Motor neuron (in vitro differentiated cells): Measurements from ENCODE around the gene SETBP1. TPM values are rescaled to one million over a fixed set of nuclear protein-coding genes. Genes with fewer than 3 reads are reported as not detected.

Source experiments
- ATAC-seq, 8 experiments: fragments of 200-7000 bp; cut with Tn5 transposase; replicated peaks in 6 of 8; 2 replicates each; pipeline ENCODE4 v1.8.0; 2021; ENCODE audit warnings: mild to moderate bottlenecking in 8 of 8, moderate library complexity in 8 of 8
- H3K27ac ChIP-seq, 2 donors: fragments of 250-450 bp; sonication (Bioruptor Pico); 2 replicates each; pipeline ENCODE4 v1.9.0; 2021; ENCODE audit warnings: antibody characterized with exemption in 2 of 2, mild to moderate bottlenecking in 2 of 2, moderate library complexity in 1 of 2
- H3K4me1 ChIP-seq, 2 donors: fragments of 250-450 bp; sonication (Bioruptor Pico); replicated peaks in 1 of 2; 2 replicates each; pipeline ENCODE4 v1.6.1; 2021; ENCODE audit warnings: antibody characterized with exemption in 2 of 2, mild to moderate bottlenecking in 2 of 2, moderate library complexity in 1 of 2
- H3K4me3 ChIP-seq, 5 donors: fragments of 250-450 bp; sonication (Bioruptor Pico); 2 replicates each; pipeline ENCODE4 v1.9.0; 2021; ENCODE audit warnings: antibody characterized with exemption in 5 of 5, mild to moderate bottlenecking in 5 of 5, moderate library complexity in 4 of 5
- WGBS, 10 experiments: fragments of 450-650 bp; shearing (Covaris generic); methylation state at CpG; one replicate each; pipeline ENCODE4 v1.0.0; 2022; 5-methylcytosine and 5-hydroxymethylcytosine counted together
- in situ Hi-C, 9 experiments: fragments of 400-800 bp; cut with MboI; loops; one replicate each; pipeline ENCODE4 v1.15.0; 2021; ENCODE audit warnings: low sequenced_read_pairs in 9 of 9, low pct_unique_long_range_greater_than_20kb in 2 of 9; ENCODE audit not compliant: unreplicated experiment in 9 of 9
- total RNA-seq, 8 experiments: library from RNA; unstranded; fragments of 300-600 nt; gene quantifications; 2 replicates each; pipeline versions ENCODE4 v1.2.3 to v1.2.4, GENCODE V29; 2022

The SETBP1 gene
- total RNA-seq, 8 experiments from 2014 or later: 1.3 to 37.0 (median 27.5) TPM

GRCh38 chr18:44967599-44967998 is 286.9 kb downstream of the SETBP1 start:
- 0 to 100% (median 100%) methylated on average over 1 of the region's 1 CpG; no CpG with 5 or more reads in 3 of the 10 experiments for WGBS, 10 experiments

DNA sequence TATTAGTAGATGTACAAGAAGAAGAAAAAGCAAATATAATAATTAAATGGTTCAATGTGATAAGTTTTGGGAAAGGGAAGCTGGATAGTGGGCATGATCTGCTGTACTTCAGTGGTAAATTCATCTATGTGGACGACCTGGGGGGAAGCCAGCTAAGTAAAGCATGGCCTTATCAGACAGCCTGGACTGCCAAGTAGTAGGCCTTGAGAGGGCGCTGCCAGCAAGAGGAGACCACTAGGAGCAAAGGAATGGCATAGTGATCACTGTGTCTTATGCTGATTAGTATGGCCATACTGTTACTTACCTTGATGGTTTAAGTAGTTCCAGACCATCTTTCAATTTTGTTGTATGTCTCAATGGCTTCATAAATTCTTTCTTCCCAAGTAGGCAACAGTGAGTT is 287.6 kb downstream of the SETBP1 start:
- peak in 2 of 8 experiments; percentile 35 to 38 for ATAC-seq
- WGBS, 10 experiments: 56 to 100% (median 80%) methylated on average over 1 to 2 of the region's 2 CpGs; no CpG with 5 or more reads in 3 of the 10 experiments

More at GRCh38 chr18:44967599-44967998, 286.9 kb downstream of the SETBP1 start:
- H3K4me3 ChIP-seq: no peak overlapping the region
- no peak for ATAC-seq
- no peak overlapping the region for H3K27ac ChIP-seq
- in situ Hi-C loops: no loop called here
- peaks cover 6 to 14% of the 10 kb centered on the region in 2 donors for H3K4me1 ChIP-seq

DNA sequence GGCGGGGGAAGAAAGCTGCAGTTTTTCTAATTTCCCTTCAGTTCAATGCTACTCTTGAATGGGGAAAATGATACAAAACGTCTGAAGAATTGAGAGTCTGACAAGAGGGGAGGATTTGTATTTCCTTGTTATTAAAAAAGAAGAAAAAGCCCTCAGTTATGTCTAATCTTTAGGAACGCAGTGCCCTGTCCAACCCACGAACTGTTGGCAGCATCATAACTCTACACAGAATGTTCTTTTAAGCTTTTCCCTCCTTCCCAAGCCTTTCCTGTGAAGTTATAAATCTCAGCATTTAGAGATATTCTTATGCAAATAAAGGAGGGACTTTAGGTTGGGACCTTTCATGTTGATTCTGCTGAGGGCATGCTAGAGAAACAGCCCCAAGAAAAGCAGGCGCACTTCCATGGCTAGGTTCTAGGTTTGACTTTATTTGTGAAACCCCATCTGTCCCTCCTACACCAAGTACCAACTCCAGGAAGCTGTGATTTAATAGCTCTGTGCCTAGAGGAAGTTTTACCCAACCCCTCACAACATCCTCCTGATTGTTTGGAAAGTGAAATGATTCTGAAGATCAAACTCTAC is 288.6 kb downstream of the SETBP1 start:
- in situ Hi-C loops: no loop called here
- H3K4me1 ChIP-seq: peaks cover 6 to 14% of the 10 kb centered on the region in 2 donors
- peak in 2 of 8 experiments; percentile 24 to 49 for ATAC-seq
- H3K27ac ChIP-seq: no peak overlapping the region
- WGBS, 10 experiments: 28 to 100% (median 47%) methylated on average over 1 to 5 of the region's 5 CpGs
- no peak overlapping the region for H3K4me3 ChIP-seq

More for the DNA sequence above, 287.6 kb downstream of the SETBP1 start:
- Histone ChIP-seq H3K4me1 (peaks cover 6 to 14% of the 10 kb centered on the region in 2 donors), H3K4me3 (no peak overlapping the region), H3K27ac (no peak overlapping the region)
- in situ Hi-C loops: no loop called here

GRCh38 chr18:44973282-44973681 is 292.6 kb downstream of the SETBP1 start:
- H3K4me3 ChIP-seq: no peak overlapping the region
- no peak overlapping the region for H3K27ac ChIP-seq
- ATAC-seq: no peak
- in situ Hi-C loops: no loop called here
- H3K4me1 ChIP-seq: peaks cover 6 to 16% of the 10 kb centered on the region in 2 donors
- 78 to 100% (median 95%) methylated on average over 1 to 2 of the region's 2 CpGs; no CpG with 5 or more reads in 4 of the 10 experiments for WGBS, 10 experiments

- ATAC-seq: no peak
- peaks cover 1 to 9% of the 10 kb centered on the region in 2 donors for H3K4me1 ChIP-seq
- H3K27ac ChIP-seq: no peak overlapping the region
- in situ Hi-C loops: no loop called here
- WGBS, 10 experiments: 90 to 100% (median 100%) methylated on average over 1 to 2 of the region's 2 CpGs; no CpG with 5 or more reads in 3 of the 10 experiments
- no peak overlapping the region for H3K4me3 ChIP-seq
Measured at GRCh38 chr18:44974174-44974573, 293.5 kb downstream of the SETBP1 start.

GRCh38 chr18:44977856-44978255 is 297.2 kb downstream of the SETBP1 start:
- ATAC-seq: no peak
- Histone ChIP-seq H3K27ac (no peak overlapping the region), H3K4me3 (no peak overlapping the region), H3K4me1 (peaks cover 4 to 7% of the 10 kb centered on the region in 2 donors)
- WGBS, 10 experiments: 92 to 100% (median 96%) methylated on average over 2 to 4 of the region's 4 CpGs; no CpG with 5 or more reads in 3 of the 10 experiments
- in situ Hi-C loops: no loop called here

- in situ Hi-C loops: no loop called here
- H3K27ac ChIP-seq: no peak overlapping the region
- ATAC-seq: no peak
- WGBS, 10 experiments: 40 to 100% (median 91%) methylated on average over 1 to 3 of the region's 3 CpGs
- H3K4me3 ChIP-seq: no peak overlapping the region
- H3K4me1 ChIP-seq: peaks cover 4 to 9% of the 10 kb centered on the region in 2 donors
Measured at GRCh38 chr18:44979748-44980147, 299.1 kb downstream of the SETBP1 start.

DNA sequence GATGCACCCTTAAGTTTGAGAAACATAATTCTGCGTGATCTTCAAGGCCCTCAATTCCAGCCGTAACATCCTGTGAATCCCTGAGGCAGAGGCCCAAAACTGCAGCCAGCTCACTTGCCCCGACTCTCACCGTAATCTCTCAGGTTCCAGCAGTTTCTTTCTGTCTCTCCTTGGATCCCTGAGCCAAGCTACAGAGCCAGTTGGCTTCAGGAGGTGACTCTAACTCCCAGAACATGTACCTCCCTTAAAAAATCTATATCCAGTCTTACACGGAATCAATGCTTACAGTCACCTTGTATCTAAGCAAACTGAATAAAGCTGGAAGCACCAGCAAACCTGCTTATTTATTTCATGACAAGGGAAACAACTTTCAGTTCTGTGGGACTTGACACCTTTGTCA is 300.4 kb downstream of the SETBP1 start:
- in situ Hi-C loops: no loop called here
- H3K4me3 ChIP-seq: no peak overlapping the region
- WGBS, 10 experiments: 80 to 100% (median 98%) methylated on average over 1 to 5 of the region's 5 CpGs; no CpG with 5 or more reads in 2 of the 10 experiments
- H3K4me1 ChIP-seq: peaks cover 4 to 9% of the 10 kb centered on the region in 2 donors
- no peak overlapping the region for H3K27ac ChIP-seq
- peak in 1 of 8 experiments; percentile 47 for ATAC-seq

DNA sequence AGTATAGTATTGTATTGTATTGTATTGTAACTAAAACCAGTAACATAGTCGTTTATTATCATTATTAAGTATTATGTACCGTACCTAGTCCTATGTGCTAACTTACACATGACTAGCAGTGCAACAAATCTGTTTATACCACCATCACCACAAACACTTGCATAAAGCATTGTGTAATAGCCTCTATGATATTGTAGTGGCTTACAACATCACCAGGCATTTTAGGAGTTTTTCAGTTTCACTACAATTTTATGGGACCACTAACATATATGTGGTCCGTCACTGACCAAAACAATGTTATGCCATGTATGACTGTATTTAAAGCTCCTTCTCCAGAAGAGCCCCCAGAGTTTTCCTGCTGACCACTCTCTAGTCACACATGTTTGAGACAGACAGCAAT is 306.2 kb downstream of the SETBP1 start:
- ATAC-seq: no peak
- in situ Hi-C loops: no loop called here
- 38 to 100% (median 88%) methylated on average over 1 to 3 of the region's 3 CpGs; no CpG with 5 or more reads in 1 of the 10 experiments for WGBS, 10 experiments
- no peak overlapping the region for H3K27ac ChIP-seq
- H3K4me1 ChIP-seq: peaks cover 11% of the 10 kb centered on the region in 2 donors
- H3K4me3 ChIP-seq: no peak overlapping the region

- Histone ChIP-seq H3K27ac (no peak overlapping the region), H3K4me3 (no peak overlapping the region), H3K4me1 (peaks cover 10 to 11% of the 10 kb centered on the region in 2 donors)
- peak in 4 of 8 experiments; percentile 20 to 39 (median 34) for ATAC-seq
- in situ Hi-C loops: no loop called here
- WGBS, 10 experiments: 30 to 100% (median 82%) methylated on average over 1 to 4 of the region's 4 CpGs; no CpG with 5 or more reads in 2 of the 10 experiments
Measured at GRCh38 chr18:44987371-44987770, 306.7 kb downstream of the SETBP1 start.

DNA sequence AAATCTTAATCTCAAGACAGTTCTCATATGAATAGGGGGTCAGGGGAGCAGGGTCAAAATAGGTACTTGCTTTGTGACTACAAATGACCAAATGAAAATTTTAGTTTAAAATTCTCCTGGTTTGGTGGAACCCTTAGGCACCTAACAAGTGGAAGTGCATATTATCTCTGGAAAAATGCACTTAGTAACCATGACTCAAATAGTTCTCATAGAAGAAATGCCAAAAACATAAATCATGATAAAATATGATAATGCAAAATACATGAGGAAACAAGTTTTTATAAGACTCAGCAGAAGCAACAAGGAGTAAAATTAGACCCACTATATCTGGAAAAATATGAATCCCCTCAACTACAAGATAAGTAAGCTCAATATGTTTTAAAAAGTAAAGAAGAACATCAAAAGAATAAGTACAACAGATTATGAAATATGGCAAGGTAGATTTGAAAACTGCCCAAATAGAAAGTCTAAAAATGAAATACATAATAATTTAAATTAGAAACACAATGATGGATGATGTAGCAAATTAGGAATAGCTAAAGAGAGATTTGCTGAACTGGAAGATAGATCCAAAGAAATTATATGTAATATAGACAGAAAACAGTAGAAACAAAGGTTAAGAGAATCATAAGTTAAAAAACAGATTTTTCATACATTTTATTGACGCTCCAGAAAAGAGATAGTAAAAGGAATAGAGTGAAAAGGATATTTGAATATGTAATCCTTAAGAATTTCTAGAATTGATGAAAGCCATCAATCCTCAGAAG is 308.3 kb downstream of the SETBP1 start:
- no peak for ATAC-seq
- peaks cover 10 to 11% of the 10 kb centered on the region in 2 donors for H3K4me1 ChIP-seq
- 86 to 100% (median 93%) methylated on average over 1 of the region's 1 CpG for WGBS, 10 experiments
- in situ Hi-C loops: no loop called here
- H3K27ac ChIP-seq: no peak overlapping the region
- no peak overlapping the region for H3K4me3 ChIP-seq

DNA sequence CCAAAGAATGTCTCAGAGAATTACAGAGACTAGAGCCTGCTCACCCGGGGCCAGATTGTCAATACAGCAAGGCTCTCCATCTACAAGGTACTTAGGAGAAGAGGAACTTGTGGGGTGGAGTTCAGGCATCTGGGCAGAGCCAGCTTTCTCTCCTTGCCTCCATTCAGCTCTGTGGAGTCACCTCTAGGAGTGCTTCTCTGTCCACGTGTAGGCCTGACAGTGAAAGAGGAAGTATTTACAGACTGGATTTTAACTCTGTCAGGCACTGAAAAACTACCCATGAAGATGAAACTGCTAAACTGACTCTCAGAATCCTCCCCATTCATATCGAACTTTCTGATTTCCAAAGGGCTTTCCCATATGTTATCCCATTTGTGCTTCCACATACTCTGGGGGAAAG is 315.6 kb downstream of the SETBP1 start:
- 28 to 94% (median 89%) methylated on average over 2 to 3 of the region's 3 CpGs; no CpG with 5 or more reads in 3 of the 10 experiments for WGBS, 10 experiments
- H3K4me3 ChIP-seq: no peak overlapping the region
- H3K4me1 ChIP-seq: no peaks in the 10 kb centered on the region
- in situ Hi-C loops: no loop called here
- H3K27ac ChIP-seq: no peak overlapping the region
- no peak for ATAC-seq

DNA sequence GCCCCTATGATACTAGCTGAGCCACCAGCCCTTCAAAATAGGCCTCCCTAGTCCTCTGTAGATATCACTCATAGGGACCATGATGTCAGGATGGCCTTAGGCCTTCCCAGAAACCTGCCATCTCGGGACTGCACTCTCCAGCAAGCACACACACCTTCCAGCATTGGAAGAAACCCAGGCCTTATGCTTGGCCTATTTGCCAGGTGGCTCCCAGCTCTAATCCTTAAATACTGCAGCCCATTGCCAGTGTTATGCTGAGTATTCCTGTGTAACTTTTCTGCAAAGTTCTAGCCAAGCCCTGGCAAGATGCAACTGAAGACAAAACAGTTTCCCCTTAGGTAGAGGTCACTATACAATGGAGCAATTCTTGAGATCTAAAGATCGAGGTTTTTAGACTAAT is 316.5 kb downstream of the SETBP1 start:
- in situ Hi-C loops: no loop called here
- H3K4me3 ChIP-seq: no peak overlapping the region
- ATAC-seq: no peak
- 40 to 100% (median 86%) methylated on average over 1 of the region's 2 CpGs; no CpG with 5 or more reads in 1 of the 10 experiments for WGBS, 10 experiments
- no peaks in the 10 kb centered on the region for H3K4me1 ChIP-seq
- no peak overlapping the region for H3K27ac ChIP-seq
